CD4-positive, CD25-positive, alpha-beta regulatory T cell (primary cell): ENCODE results near the gene SAP30BP. TPM values are rescaled to one million over a fixed set of nuclear protein-coding genes. Genes with fewer than 3 reads are reported as not detected.

Experiments used
- ATAC-seq, 2 donors: fragments of 150-1000 bp; cut with Tn5 transposase; one replicate each; pipeline ENCODE4 v1.10.0; 2021; ENCODE audit warnings: low read depth in 2 of 2, moderate number of reproducible peaks in 2 of 2, moderate library complexity in 1 of 2
- DNase-seq, 3 donors: peaks; one replicate each; pipeline versions ENCODE4 v3.0.0 to v3.0.0-alpha.2; 2012 to 2022; ENCODE audit warnings: mixed read lengths in 1 of 3
- H3K27ac ChIP-seq: one replicate; pipeline ENCODE4 v1.7.0; 2013; ENCODE audit warnings: mild to moderate bottlenecking, low read length; ENCODE audit not compliant: insufficient read depth, poor library complexity, severe bottlenecking
- H3K27me3 ChIP-seq: one replicate; pipeline ENCODE4 v1.7.0; 2013; ENCODE audit warnings: low read length; ENCODE audit not compliant: control insufficient read depth, insufficient read depth
- H3K36me3 ChIP-seq: one replicate; pipeline ENCODE4 v1.7.0; 2013; ENCODE audit warnings: mild to moderate bottlenecking, low read length, moderate library complexity; ENCODE audit not compliant: control insufficient read depth, insufficient read depth
- H3K4me1 ChIP-seq: 2 replicates; pipeline ENCODE4 v1.7.0; 2013; ENCODE audit warnings: mild to moderate bottlenecking, low read length; ENCODE audit not compliant: insufficient read depth, control insufficient read depth, poor library complexity, severe bottlenecking
- H3K4me3 ChIP-seq: one replicate; pipeline ENCODE4 v1.7.0; 2013; ENCODE audit warnings: low read depth, mild to moderate bottlenecking, low read length, moderate library complexity
- H3K9me3 ChIP-seq, 2 experiments: 1 replicate in 1 of 2; 2 replicates in 1 of 2; pipeline ENCODE4 v1.7.0; 2013; ENCODE audit warnings: low read length in 2 of 2, mild to moderate bottlenecking in 1 of 2, moderate library complexity in 1 of 2; ENCODE audit not compliant: control insufficient read depth in 2 of 2
- H3K27ac Mint-ChIP-seq, 3 donors: one replicate each; pipeline ENCODE4 v1.8.0; 2020 to 2022; ENCODE audit warnings: mild to moderate bottlenecking in 3 of 3, mixed read lengths in 3 of 3, moderate library complexity in 2 of 3
- H3K27me3 Mint-ChIP-seq: one replicate; pipeline ENCODE4 v1.8.0; 2022; ENCODE audit warnings: mild to moderate bottlenecking, mixed read lengths
- H3K36me3 Mint-ChIP-seq: one replicate; pipeline ENCODE4 v1.8.0; 2020; ENCODE audit warnings: mixed read lengths
- H3K4me1 Mint-ChIP-seq, 4 donors: one replicate each; pipeline ENCODE4 v1.8.0; 2020 to 2022; ENCODE audit warnings: mixed read lengths in 4 of 4, mild to moderate bottlenecking in 1 of 4
- H3K4me3 Mint-ChIP-seq, 4 donors: one replicate each; pipeline ENCODE4 v1.8.0; 2020 to 2022; ENCODE audit warnings: mild to moderate bottlenecking in 4 of 4, mixed read lengths in 4 of 4, moderate library complexity in 3 of 4
- H3K9me3 Mint-ChIP-seq, 7 donors: one replicate each; pipeline ENCODE4 v1.8.0; 2020 to 2022; ENCODE audit warnings: mixed read lengths in 7 of 7, mild to moderate bottlenecking in 3 of 7, moderate library complexity in 2 of 7
- polyA plus RNA-seq, 4 donors: library from polyadenylated mRNA; unstranded; fragments of 300-500 nt; fragmentation: Illumina TruSeq; gene quantifications; one replicate each; pipeline ENCODE4 v1.2.3, GENCODE V29; 2021
- total RNA-seq: library from RNA; stranded (reverse); gene quantifications from one replicate; pipeline ENCODE4 v1.2.3, GENCODE V29; 2022

The SAP30BP gene
- total and polyA plus RNA-seq, 5 donors from 2014 or later: 79.3 to 253 (median 82.6) TPM

DNA sequence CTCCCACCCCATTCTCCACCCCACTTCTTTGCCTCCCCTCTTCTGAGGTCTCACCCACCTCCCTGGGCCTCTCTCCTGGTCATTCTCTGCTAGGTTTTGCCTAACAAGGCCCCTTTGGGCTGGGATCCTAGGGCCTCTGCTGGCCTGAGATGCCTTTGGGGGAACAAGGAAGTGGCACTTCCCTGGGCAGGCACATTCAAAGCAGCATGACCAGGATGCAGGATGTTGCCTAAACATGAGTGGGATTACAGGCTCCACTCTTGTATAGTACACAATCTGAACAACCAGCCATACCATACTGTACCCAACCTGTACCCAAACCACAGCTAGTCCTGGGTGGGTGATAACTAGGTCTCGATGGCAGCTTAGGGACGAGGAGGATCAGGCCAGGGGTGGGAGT lies 88.9 kb downstream of the SAP30BP start:
- ATAC-seq (no peak), DNase-seq (no peak)
- Mint-ChIP-seq H3K27ac (no peak overlapping the region), H3K27me3 (peaks cover 4% of the 10 kb centered on the region), H3K4me3 (peak overlapping the region in 2 of 4 donors; percentile 24 to 27), H3K4me1 (peaks cover 0 to 19% (median 7%) of the 10 kb centered on the region in 4 donors), H3K36me3 (no peaks in the 10 kb centered on the region), H3K9me3 (no peaks in the 10 kb centered on the region)
- Histone ChIP-seq H3K27ac (no peak overlapping the region), H3K4me1 (peaks cover 17% of the 10 kb centered on the region), H3K9me3 (no peaks in the 10 kb centered on the region), H3K4me3 (no peak overlapping the region), H3K27me3 (no peaks in the 10 kb centered on the region), H3K36me3 (no peaks in the 10 kb centered on the region)

DNA sequence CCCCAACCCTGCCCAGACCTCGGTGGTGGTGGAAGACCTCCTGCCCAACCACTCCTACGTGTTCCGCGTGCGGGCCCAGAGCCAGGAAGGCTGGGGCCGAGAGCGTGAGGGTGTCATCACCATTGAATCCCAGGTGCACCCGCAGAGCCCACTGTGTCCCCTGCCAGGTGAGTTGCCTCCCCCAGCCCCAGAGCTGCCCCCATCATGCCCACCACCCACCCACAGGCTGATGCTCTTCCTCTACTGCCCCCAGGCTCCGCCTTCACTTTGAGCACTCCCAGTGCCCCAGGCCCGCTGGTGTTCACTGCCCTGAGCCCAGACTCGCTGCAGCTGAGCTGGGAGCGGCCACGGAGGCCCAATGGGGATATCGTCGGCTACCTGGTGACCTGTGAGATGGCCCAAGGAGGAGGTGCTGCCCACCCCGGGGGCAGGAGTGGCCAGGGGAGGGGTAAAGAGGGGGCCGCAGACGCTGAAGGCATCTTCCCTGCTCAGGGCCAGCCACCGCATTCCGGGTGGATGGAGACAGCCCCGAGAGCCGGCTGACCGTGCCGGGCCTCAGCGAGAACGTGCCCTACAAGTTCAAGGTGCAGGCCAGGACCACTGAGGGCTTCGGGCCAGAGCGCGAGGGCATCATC lies 89.4 kb downstream of the SAP30BP start:
- Histone ChIP-seq H3K36me3 (no peaks in the 10 kb centered on the region), H3K4me3 (no peak overlapping the region), H3K27ac (no peak overlapping the region), H3K4me1 (peaks cover 17% of the 10 kb centered on the region), H3K9me3 (no peaks in the 10 kb centered on the region), H3K27me3 (no peaks in the 10 kb centered on the region)
- Mint-ChIP-seq H3K36me3 (no peaks in the 10 kb centered on the region), H3K4me1 (peaks cover 0 to 19% (median 5%) of the 10 kb centered on the region in 4 donors), H3K27ac (no peak overlapping the region), H3K9me3 (no peaks in the 10 kb centered on the region), H3K27me3 (no peaks in the 10 kb centered on the region), H3K4me3 (no peak overlapping the region)
- DNase-seq: no peak
- ATAC-seq: no peak

DNA sequence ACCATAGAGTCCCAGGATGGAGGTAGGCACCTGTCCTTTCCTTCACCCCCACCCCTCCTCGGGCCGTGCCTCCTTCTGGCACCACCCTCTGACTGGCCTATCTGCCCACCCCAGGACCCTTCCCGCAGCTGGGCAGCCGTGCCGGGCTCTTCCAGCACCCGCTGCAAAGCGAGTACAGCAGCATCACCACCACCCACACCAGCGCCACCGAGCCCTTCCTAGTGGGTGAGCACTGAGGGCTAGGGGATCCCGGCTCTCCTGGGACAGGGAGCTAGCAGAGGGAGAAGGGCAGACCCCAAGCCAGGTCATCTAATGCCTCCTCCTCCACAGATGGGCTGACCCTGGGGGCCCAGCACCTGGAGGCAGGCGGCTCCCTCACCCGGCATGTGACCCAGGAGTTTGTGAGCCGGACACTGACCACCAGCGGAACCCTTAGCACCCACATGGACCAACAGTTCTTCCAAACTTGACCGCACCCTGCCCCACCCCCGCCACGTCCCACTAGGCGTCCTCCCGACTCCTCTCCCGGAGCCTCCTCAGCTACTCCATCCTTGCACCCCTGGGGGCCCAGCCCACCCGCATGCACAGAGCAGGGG lies 90.0 kb downstream of the SAP30BP start:
- peaks cover 17% of the 10 kb centered on the region for H3K4me1 ChIP-seq
- Mint-ChIP-seq H3K27me3 (no peaks in the 10 kb centered on the region), H3K4me3 (peak overlapping the region in 1 of 4 donors; percentile 54), H3K4me1 (peaks cover 0 to 19% (median 5%) of the 10 kb centered on the region in 4 donors), H3K36me3 (no peaks in the 10 kb centered on the region), H3K27ac (no peak overlapping the region), H3K9me3 (no peaks in the 10 kb centered on the region)
- H3K36me3 ChIP-seq: no peaks in the 10 kb centered on the region
- DNase-seq (no peak), ATAC-seq (no peak)
- no peaks in the 10 kb centered on the region for H3K9me3 ChIP-seq
- no peak overlapping the region for H3K27ac ChIP-seq
- no peak overlapping the region for H3K4me3 ChIP-seq
- no peaks in the 10 kb centered on the region for H3K27me3 ChIP-seq

Other genes starting within 250 kb of the SAP30BP start
- gene TMEM94, start 210.7 kb upstream of the SAP30BP start, total RNA-seq: 94.7 TPM
- 1 to 10 TPM; 4.0 to 8.4 (median 6.2) TPM for gene TMEM94, start 210.7 kb upstream of the SAP30BP start, polyA plus RNA-seq
- 0.44 TPM for gene CASKIN2, start 151.8 kb upstream of the SAP30BP start, total RNA-seq
- gene CASKIN2, start 151.8 kb upstream of the SAP30BP start, polyA plus RNA-seq: under 1 TPM in 1 of 4 donors, not detected in 3; 0.24 TPM
- 35.2 TPM for gene TSEN54, start 150.8 kb upstream of the SAP30BP start, total RNA-seq
- gene TSEN54, start 150.8 kb upstream of the SAP30BP start, polyA plus RNA-seq: 10 to 100 TPM; 42.7 to 54.6 (median 52.9) TPM
- gene LLGL2, start 141.6 kb upstream of the SAP30BP start, total RNA-seq: 44.1 TPM
- 10 to 100 TPM; 13.6 to 19.2 (median 16.8) TPM for gene LLGL2, start 141.6 kb upstream of the SAP30BP start, polyA plus RNA-seq
- gene MYO15B, start 79.5 kb upstream of the SAP30BP start, total RNA-seq: 117 TPM
- 1 to 10 TPM in 2 of 4 donors, under 1 TPM in 2; 0.95 to 1.1 (median 1.0) TPM for gene MYO15B, start 79.5 kb upstream of the SAP30BP start, polyA plus RNA-seq
- gene SMIM5, start 33.9 kb upstream of the SAP30BP start, total RNA-seq: 1.6 TPM
- gene SMIM5, start 33.9 kb upstream of the SAP30BP start, polyA plus RNA-seq: under 1 TPM in 2 of 4 donors, not detected in 2; 0.07 to 0.10 TPM
- gene RECQL5, start 184 bp upstream of the SAP30BP start, total RNA-seq: 25.5 TPM
- gene RECQL5, start 184 bp upstream of the SAP30BP start, polyA plus RNA-seq: 10 to 100 TPM in 2 of 4 donors, 1 to 10 TPM in 2; 8.7 to 16.4 (median 11.4) TPM
- not detected for gene ITGB4, start 54.1 kb downstream of the SAP30BP start, total RNA-seq
- gene ITGB4, start 54.1 kb downstream of the SAP30BP start, polyA plus RNA-seq: under 1 TPM in 3 of 4 donors, not detected in 1; 0.28 to 0.60 (median 0.56) TPM
- gene GALK1, start 97.9 kb downstream of the SAP30BP start, total RNA-seq: 9.1 TPM
- gene GALK1, start 97.9 kb downstream of the SAP30BP start, polyA plus RNA-seq: 10 to 100 TPM; 18.7 to 24.3 (median 21.9) TPM
- gene UNK, start 117.5 kb downstream of the SAP30BP start, total RNA-seq: 33.9 TPM
- 10 to 100 TPM; 15.3 to 24.5 (median 23.0) TPM for gene UNK, start 117.5 kb downstream of the SAP30BP start, polyA plus RNA-seq
- gene UNC13D, start 177.1 kb downstream of the SAP30BP start, total RNA-seq: 149 TPM
- gene UNC13D, start 177.1 kb downstream of the SAP30BP start, polyA plus RNA-seq: 10 to 100 TPM; 41.6 to 51.7 (median 45.0) TPM
- gene WBP2, start 188.0 kb downstream of the SAP30BP start, total RNA-seq: 118 TPM
- 100 to 1,000 TPM in 1 of 4 donors, 10 to 100 TPM in 3; 77.7 to 112 (median 91.2) TPM for gene WBP2, start 188.0 kb downstream of the SAP30BP start, polyA plus RNA-seq
- gene TRIM47, start 211.2 kb downstream of the SAP30BP start, total RNA-seq: 3.6 TPM
- 10 to 100 TPM in 3 of 4 donors, 1 to 10 TPM in 1; 8.7 to 16.6 (median 15.8) TPM for gene TRIM47, start 211.2 kb downstream of the SAP30BP start, polyA plus RNA-seq
- gene TRIM65, start 229.6 kb downstream of the SAP30BP start, total RNA-seq: 18.7 TPM
- 10 to 100 TPM; 16.9 to 24.3 (median 20.1) TPM for gene TRIM65, start 229.6 kb downstream of the SAP30BP start, polyA plus RNA-seq
- 118 TPM for gene MRPL38, start 237.5 kb downstream of the SAP30BP start, total RNA-seq
- 10 to 100 TPM; 58.0 to 68.8 (median 64.8) TPM for gene MRPL38, start 237.5 kb downstream of the SAP30BP start, polyA plus RNA-seq